Uterus (tissue), 4 donors: Measurements from ENCODE around the gene GFM2. TPM values are rescaled to one million over a fixed set of nuclear protein-coding genes. Genes with fewer than 3 reads are reported as not detected.
A peak's percentile ranks its signal among the peaks of the same experiment; 100 is the strongest.

Experiments
- DNase-seq, 2 donors: peaks; one replicate each; pipeline ENCODE4 v3.0.0-alpha.2; 2019 to 2020
- H3K27ac ChIP-seq, 2 donors: fragments of 200-600 bp; sonication (generic); 1 replicate in 1 of 2; 2 replicates in 1 of 2; pipeline ENCODE4 v1.5.1; 2016 to 2018
- H3K27me3 ChIP-seq, 2 donors: fragments of 200-600 bp; sonication (generic); one replicate each; pipeline ENCODE4 v1.5.1; 2018 to 2019; ENCODE audit warnings: control low read depth in 1 of 2
- H3K36me3 ChIP-seq, 2 donors: fragments of 200-600 bp; sonication (generic); one replicate each; pipeline ENCODE4 v1.5.1; 2019; ENCODE audit warnings: control low read depth in 1 of 2
- H3K4me1 ChIP-seq, 2 donors: fragments of 200-600 bp; sonication (generic); one replicate each; pipeline ENCODE4 v1.5.1; 2018 to 2019; ENCODE audit warnings: control low read depth in 1 of 2
- H3K4me3 ChIP-seq, 2 donors: fragments of 200-600 bp; sonication (generic); 1 replicate in 1 of 2; 2 replicates in 1 of 2; pipeline ENCODE4 v1.5.1; 2018 to 2019; ENCODE audit warnings: mild to moderate bottlenecking in 1 of 2
- H3K9me3 ChIP-seq, 2 donors: fragments of 200-600 bp; sonication (generic); one replicate each; pipeline ENCODE4 v1.5.1; 2019; ENCODE audit warnings: control low read depth in 1 of 2
- POLR2A ChIP-seq, 2 donors: fragments of 450-650 bp; IDR thresholded peaks; one replicate each; pipeline ENCODE4 v1.6.1; 2016; ENCODE audit warnings: antibody characterized with exemption in 2 of 2, mild to moderate bottlenecking in 1 of 2, moderate library complexity in 1 of 2
- intact Hi-C: fragments of 100-400 bp; cut with DNase I; formaldehyde crosslinking; loops from one replicate; pipeline ENCODE4 v1.15.1; 2023; ENCODE audit warnings: low total_unique reads
- small RNA-seq: library from RNA; depleted of rRNA; stranded (forward); fragments of <200 nt; gene quantifications from one replicate; pipeline ENCODE3, GENCODE V24; 2016
- total RNA-seq, 4 donors: library from RNA; depleted of rRNA in 3 of 4; stranded (reverse); fragments of >200 nt in 3 of 4; gene quantifications; one replicate each; pipeline versions ENCODE4 v1.1.0 to v1.2.4, GENCODE V29; 2014 to 2023
- TF ChIP-seq, protein P1 (sequence below), 4 experiments: fragments of 200-600 bp in 2 of 4; fragments of 450-650 bp in 2 of 4; sonication (generic) in 2 of 4; IDR thresholded peaks; one replicate each; pipeline ENCODE4 v1.5.1; 2016 to 2019; ENCODE audit warnings: antibody characterized with exemption in 4 of 4, mild to moderate bottlenecking in 2 of 4, moderate library complexity in 1 of 4
- donor health status: DM: yes; HTN: yes; CAD: no.

The GFM2 gene
- total RNA-seq, 4 donors from 2014 or later, result 15.9 to 55.7 (median 26.6) TPM

- Histone ChIP-seq H3K27ac (peak overlapping the region; percentile 47 to 63), H3K4me1 (no peaks in the 10 kb centered on the region), H3K4me3 (no peak overlapping the region), H3K27me3 (no peaks in the 10 kb centered on the region), H3K9me3 (no peaks in the 10 kb centered on the region), H3K36me3 (no peaks in the 10 kb centered on the region)
- DNase-seq, result peak in 1 of 2 donors; percentile 26
- intact Hi-C loops, result no loop called here
- TF ChIP-seq, protein P1, sequence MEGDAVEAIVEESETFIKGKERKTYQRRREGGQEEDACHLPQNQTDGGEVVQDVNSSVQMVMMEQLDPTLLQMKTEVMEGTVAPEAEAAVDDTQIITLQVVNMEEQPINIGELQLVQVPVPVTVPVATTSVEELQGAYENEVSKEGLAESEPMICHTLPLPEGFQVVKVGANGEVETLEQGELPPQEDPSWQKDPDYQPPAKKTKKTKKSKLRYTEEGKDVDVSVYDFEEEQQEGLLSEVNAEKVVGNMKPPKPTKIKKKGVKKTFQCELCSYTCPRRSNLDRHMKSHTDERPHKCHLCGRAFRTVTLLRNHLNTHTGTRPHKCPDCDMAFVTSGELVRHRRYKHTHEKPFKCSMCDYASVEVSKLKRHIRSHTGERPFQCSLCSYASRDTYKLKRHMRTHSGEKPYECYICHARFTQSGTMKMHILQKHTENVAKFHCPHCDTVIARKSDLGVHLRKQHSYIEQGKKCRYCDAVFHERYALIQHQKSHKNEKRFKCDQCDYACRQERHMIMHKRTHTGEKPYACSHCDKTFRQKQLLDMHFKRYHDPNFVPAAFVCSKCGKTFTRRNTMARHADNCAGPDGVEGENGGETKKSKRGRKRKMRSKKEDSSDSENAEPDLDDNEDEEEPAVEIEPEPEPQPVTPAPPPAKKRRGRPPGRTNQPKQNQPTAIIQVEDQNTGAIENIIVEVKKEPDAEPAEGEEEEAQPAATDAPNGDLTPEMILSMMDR (IDR thresholded peaks at IDR 0.05), result peak; percentile 42 to 69 (median 50)
- TF ChIP-seq POLR2A (IDR thresholded peaks at IDR 0.05), result no peak
Measured at GRCh38 chr5:74673011-74673790, 93.7 kb downstream of the GFM2 start.

- no peak for DNase-seq
- H3K27me3 ChIP-seq, result no peaks in the 10 kb centered on the region
- no peak overlapping the region for H3K27ac ChIP-seq
- H3K9me3 ChIP-seq, result no peaks in the 10 kb centered on the region
- TF ChIP-seq, protein P1 (IDR thresholded peaks at IDR 0.05), result no peak
- TF ChIP-seq POLR2A (IDR thresholded peaks at IDR 0.05), result no peak
- no peak overlapping the region for H3K4me3 ChIP-seq
- intact Hi-C loops, result no loop called here
- no peaks in the 10 kb centered on the region for H3K4me1 ChIP-seq
- no peaks in the 10 kb centered on the region for H3K36me3 ChIP-seq
Measured at GRCh38 chr5:74672215-74672877, 94.6 kb downstream of the GFM2 start.

Small RNAs within 50 kb of the gene (small RNA-seq; reads per million reads assigned to genes)
- gene RNU6-658P, result not detected

Other genes starting within 250 kb of the GFM2 start
- 10 to 100 TPM in 1 of 4 donors, 1 to 10 TPM in 2, under 1 TPM in 1; 0.59 to 75.0 (median 2.9) TPM for gene ENC1, start 126.4 kb downstream of the GFM2 start, total RNA-seq
- 100 to 1,000 TPM; 115 to 195 (median 146) TPM for gene HEXB, start 81.9 kb downstream of the GFM2 start, total RNA-seq
- gene NSA2, start 132 bp upstream of the GFM2 start, total RNA-seq, result 100 to 1,000 TPM in 2 of 4 donors, 10 to 100 TPM in 2; 91.5 to 229 (median 112) TPM
- gene FAM169A, start 99.3 kb upstream of the GFM2 start, total RNA-seq, result 10 to 100 TPM in 1 of 4 donors, 1 to 10 TPM in 1, under 1 TPM in 2; under 0.01 to 26.5 (median 3.5) TPM